Glomerular endothelial cell (primary cell): ENCODE results near the gene ASMTL. TPM values are rescaled to one million over a fixed set of nuclear protein-coding genes. Genes with fewer than 3 reads are reported as not detected.
A peak's percentile ranks its signal among the peaks of the same experiment; 100 is the strongest.
"Not testable (repeated sequence)": the region's sequence is repeated elsewhere in the genome, so short reads cannot be mapped to it uniquely, and the experiment has no call there.

Experiments
- DNase-seq: peaks from one replicate; pipeline ENCODE4 v3.0.0-alpha.2; 2011; ENCODE audit warnings: low read depth, low spot score; ENCODE audit errors: extremely low read depth
- total RNA-seq: library from RNA; depleted of rRNA; stranded (reverse); fragments of >200 nt; gene quantifications from 2 replicates; pipeline ENCODE4 v1.2.3, GENCODE V29; 2015

Gene ASMTL
- total RNA-seq, 1 donor from 2014 or later = 37.2 TPM

- not testable (repeated sequence) for DNase-seq
Measured at GRCh38 chrX:1482530-1482928, 29.8 kb upstream of the ASMTL start.

- DNase-seq = no peak
Measured at GRCh38 chrX:1481636-1482529, 29.2 kb upstream of the ASMTL start.

GRCh38 chrX:1480082-1480785 is 27.5 kb upstream of the ASMTL start:
- DNase-seq = no peak

- no peak for DNase-seq
Measured at GRCh38 chrX:1477801-1478458, 25.2 kb upstream of the ASMTL start.

GRCh38 chrX:1477229-1477628 is 24.5 kb upstream of the ASMTL start:
- DNase-seq = no peak

GRCh38 chrX:1476682-1477081 is 24.0 kb upstream of the ASMTL start:
- no peak for DNase-seq

GRCh38 chrX:1475881-1476280 is 23.2 kb upstream of the ASMTL start:
- DNase-seq = no peak

- DNase-seq = no peak
Measured at GRCh38 chrX:1475481-1475880, 22.8 kb upstream of the ASMTL start.

GRCh38 chrX:1474593-1474992 is 21.9 kb upstream of the ASMTL start:
- not testable (repeated sequence) for DNase-seq

GRCh38 chrX:1472975-1473374 is 20.3 kb upstream of the ASMTL start:
- DNase-seq = no peak

GRCh38 chrX:1468250-1468772 is 15.6 kb upstream of the ASMTL start:
- DNase-seq = no peak

- no peak for DNase-seq
Measured at GRCh38 chrX:1466971-1467561, 14.4 kb upstream of the ASMTL start.

GRCh38 chrX:1466232-1466661 is 13.5 kb upstream of the ASMTL start:
- no peak for DNase-seq

- no peak for DNase-seq
Measured at GRCh38 chrX:1465286-1466231, 12.8 kb upstream of the ASMTL start.

GRCh38 chrX:1464971-1465285 is 12.2 kb upstream of the ASMTL start:
- DNase-seq = no peak

- no peak for DNase-seq
Measured at GRCh38 chrX:1464041-1464970, 11.6 kb upstream of the ASMTL start.

GRCh38 chrX:1463581-1463980 is 10.9 kb upstream of the ASMTL start:
- DNase-seq = no peak

- DNase-seq = peak; percentile 66
Measured at GRCh38 chrX:1462596-1463251, 10.0 kb upstream of the ASMTL start.
